AG20443 (cell line): ENCODE results near the gene CRACR2A.
A peak's percentile ranks its signal among the peaks of the same experiment; 100 is the strongest.

Source experiments
- DNase-seq: peaks from one replicate; pipeline ENCODE4 v3.0.0; 2012; ENCODE audit warnings: low spot score, mixed read lengths

The CRACR2A gene

GRCh38 chr12:3615862-3616261 lies 137.0 kb downstream of the CRACR2A start:
- DNase-seq = no peak

- DNase-seq = no peak
These were observed 138.0 kb downstream of the CRACR2A start for GRCh38 chr12:3614806-3615466.

GRCh38 chr12:3613641-3614395 lies 139.1 kb downstream of the CRACR2A start:
- no peak for DNase-seq

GRCh38 chr12:3611860-3612703 lies 140.8 kb downstream of the CRACR2A start:
- DNase-seq = no peak

- no peak for DNase-seq
These were observed 145.1 kb downstream of the CRACR2A start for GRCh38 chr12:3607821-3608220.

GRCh38 chr12:3607039-3607720 lies 145.7 kb downstream of the CRACR2A start:
- no peak for DNase-seq

GRCh38 chr12:3606128-3606527 lies 146.8 kb downstream of the CRACR2A start:
- no peak for DNase-seq

- no peak for DNase-seq
These were observed 147.2 kb downstream of the CRACR2A start for GRCh38 chr12:3605692-3606091.

GRCh38 chr12:3604748-3605586 lies 147.9 kb downstream of the CRACR2A start:
- DNase-seq = peak; percentile 29

GRCh38 chr12:3604286-3604685 lies 148.6 kb downstream of the CRACR2A start:
- DNase-seq = no peak

- DNase-seq = no peak
These were observed 149.3 kb downstream of the CRACR2A start for GRCh38 chr12:3603576-3603975.

GRCh38 chr12:3602488-3602887 lies 150.4 kb downstream of the CRACR2A start:
- no peak for DNase-seq

- DNase-seq = no peak
These were observed 151.3 kb downstream of the CRACR2A start for GRCh38 chr12:3601461-3602150.

- DNase-seq = no peak
These were observed 152.0 kb downstream of the CRACR2A start for GRCh38 chr12:3600951-3601350.

- DNase-seq = no peak
These were observed 152.7 kb downstream of the CRACR2A start for GRCh38 chr12:3600039-3600720.

GRCh38 chr12:3598896-3599860 lies 153.7 kb downstream of the CRACR2A start:
- DNase-seq = no peak

- DNase-seq = no peak
These were observed 155.2 kb downstream of the CRACR2A start for GRCh38 chr12:3597526-3598210.
